MM.1S (cell line): ENCODE measurements around the gene SGMS1.

Source experiments
- EZH2 ChIP-seq: fragments of 300-600 bp; sonication (generic); optimal IDR thresholded peaks from 2 replicates; pipeline ENCODE3; 2017; ENCODE audit warnings: low read depth, mild to moderate bottlenecking, antibody characterized with exemption, low read length, mixed read lengths
- EZH2phosphoT487 ChIP-seq: fragments of 300-600 bp; sonication (generic); IDR thresholded peaks from 2 replicates; pipeline ENCODE4 v1.6.1; 2018; ENCODE audit warnings: antibody characterized with exemption, low read length
- TF ChIP-seq, protein P1 (sequence below): fragments of 300-600 bp; sonication (generic); IDR thresholded peaks from 2 replicates; pipeline ENCODE4 v1.5.1; 2016; ENCODE audit warnings: antibody characterized with exemption, low read length, mixed read lengths

DNA sequence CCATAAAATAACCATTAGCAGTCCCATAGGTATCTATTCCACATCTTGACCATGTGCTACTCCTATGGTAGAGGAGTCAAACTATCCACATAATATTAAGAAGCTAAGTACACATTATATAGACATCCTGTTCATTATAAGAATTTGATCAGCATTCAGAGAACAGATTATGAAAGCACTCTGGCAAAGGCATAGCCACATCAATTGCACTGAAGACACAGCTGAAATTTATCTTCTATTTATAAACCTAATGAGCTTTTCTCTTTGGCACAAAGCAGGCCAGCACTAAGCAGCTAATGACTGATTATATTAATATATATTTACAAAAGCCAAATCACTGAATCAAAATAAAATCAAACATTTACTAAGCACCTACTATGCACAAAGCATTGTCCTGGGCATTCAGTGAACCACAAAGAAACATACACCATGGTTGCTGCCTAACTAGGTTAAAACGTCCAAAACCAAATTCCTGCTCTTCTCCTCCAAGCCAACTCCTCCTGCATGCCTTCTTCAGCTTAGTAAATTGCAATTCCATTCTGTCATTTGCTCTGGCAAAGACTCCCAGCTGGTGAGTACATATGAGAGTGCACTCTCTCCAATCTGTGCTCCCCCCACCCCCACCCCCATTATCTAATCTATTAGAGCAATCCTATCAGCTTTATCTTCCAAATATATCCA lies 249.8 kb downstream of the SGMS1 start:
- TF ChIP-seq, protein P1, sequence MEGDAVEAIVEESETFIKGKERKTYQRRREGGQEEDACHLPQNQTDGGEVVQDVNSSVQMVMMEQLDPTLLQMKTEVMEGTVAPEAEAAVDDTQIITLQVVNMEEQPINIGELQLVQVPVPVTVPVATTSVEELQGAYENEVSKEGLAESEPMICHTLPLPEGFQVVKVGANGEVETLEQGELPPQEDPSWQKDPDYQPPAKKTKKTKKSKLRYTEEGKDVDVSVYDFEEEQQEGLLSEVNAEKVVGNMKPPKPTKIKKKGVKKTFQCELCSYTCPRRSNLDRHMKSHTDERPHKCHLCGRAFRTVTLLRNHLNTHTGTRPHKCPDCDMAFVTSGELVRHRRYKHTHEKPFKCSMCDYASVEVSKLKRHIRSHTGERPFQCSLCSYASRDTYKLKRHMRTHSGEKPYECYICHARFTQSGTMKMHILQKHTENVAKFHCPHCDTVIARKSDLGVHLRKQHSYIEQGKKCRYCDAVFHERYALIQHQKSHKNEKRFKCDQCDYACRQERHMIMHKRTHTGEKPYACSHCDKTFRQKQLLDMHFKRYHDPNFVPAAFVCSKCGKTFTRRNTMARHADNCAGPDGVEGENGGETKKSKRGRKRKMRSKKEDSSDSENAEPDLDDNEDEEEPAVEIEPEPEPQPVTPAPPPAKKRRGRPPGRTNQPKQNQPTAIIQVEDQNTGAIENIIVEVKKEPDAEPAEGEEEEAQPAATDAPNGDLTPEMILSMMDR, result no peak
- no peak for TF ChIP-seq EZH2
- no peak for TF ChIP-seq EZH2phosphoT487
